Fibroblast of the conjunctiva (primary cell): ENCODE results near the gene ZDHHC14.

Experiments used
- DNase-seq: peaks from one replicate; pipeline ENCODE4 v3.0.0-alpha.2; 2010; ENCODE audit warnings: low read depth

ZDHHC14 gene

GRCh38 chr6:157668713-157669112, 287.7 kb downstream of the ZDHHC14 start:
- no peak for DNase-seq

GRCh38 chr6:157669323-157669722, 288.3 kb downstream of the ZDHHC14 start:
- DNase-seq: no peak

DNA sequence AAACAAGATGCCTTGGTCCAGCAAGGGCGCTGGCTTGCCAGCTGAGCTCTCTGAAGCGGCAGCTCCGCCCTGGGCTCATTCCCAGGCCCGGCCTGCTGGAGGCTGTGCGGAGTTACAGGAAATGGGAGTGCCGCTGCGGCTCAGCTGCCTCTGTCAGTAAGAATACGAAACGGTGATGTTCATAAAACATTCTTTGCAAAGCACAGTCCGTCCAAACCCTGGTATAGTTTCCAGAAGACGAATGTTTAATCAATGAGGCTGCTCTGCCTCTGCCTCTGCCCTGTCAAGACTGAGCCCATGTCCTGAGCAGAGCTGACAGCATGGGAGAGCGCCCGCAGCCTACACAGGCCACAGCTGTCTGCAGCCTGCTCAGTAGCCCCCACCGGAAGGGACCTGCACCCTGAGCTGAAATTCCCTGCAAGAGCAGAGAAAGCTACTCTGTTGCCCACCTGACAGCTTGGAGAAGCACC, 288.8 kb downstream of the ZDHHC14 start:
- peak; percentile 73 for DNase-seq

DNA sequence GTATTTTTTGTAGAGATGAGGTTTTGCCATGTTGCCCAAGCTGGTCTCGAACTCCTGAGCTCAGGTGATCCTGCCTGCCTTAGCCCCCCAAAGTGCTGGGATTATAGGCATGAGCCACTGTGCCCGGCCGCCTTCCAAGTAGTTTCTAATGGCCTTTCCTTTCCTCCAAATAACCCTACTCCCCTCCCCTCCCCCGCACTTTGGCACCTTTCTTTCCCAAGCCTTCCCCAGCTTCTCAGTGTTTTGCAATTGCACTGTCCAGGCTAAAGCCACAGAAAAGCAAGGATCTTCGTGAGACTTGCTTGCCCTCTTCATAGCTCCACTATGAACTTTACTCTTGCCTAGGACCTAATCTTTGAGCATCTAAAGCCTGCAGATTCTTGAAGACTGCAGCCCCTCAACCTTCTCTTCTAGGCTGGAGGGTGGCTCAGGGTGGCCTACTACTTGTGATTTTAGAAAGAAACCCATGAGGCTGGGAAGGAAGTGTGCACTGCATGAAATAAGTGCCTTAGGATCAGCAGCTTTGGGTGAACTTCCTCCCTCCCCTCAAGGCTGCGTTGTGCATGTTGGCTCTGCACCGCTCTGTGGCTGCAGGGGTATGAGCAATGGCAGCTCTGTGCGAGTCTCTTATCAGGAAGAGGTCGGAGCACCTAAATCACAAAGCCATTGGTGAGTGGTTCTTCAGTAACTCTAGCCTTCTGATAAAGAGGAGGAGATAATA, 289.6 kb downstream of the ZDHHC14 start:
- DNase-seq: no peak

- no peak for DNase-seq
Observed at GRCh38 chr6:157672726-157673412, 291.9 kb downstream of the ZDHHC14 start.

- DNase-seq: no peak
Observed at GRCh38 chr6:157673596-157673995, 292.6 kb downstream of the ZDHHC14 start.

GRCh38 chr6:157674061-157674460, 293.1 kb downstream of the ZDHHC14 start:
- DNase-seq: no peak

DNA sequence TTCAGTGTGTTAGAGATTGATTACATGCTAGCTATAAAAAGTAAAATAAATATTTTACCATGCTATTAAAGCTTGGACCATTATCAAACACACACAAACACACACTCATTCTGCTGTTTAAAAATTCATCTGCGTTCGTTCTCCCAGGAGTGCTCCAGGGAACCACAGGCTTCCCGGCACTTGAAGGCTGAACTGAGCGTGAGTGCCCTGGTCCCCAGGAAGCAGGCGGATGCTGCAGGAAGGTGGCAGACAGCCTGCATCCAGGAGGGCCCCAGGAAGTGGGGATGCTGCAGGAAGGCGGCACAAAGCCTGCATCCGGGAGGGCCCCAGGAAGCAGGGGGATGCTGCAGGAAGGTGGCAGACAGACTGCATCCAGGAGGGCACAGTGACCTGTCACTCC, 294.8 kb downstream of the ZDHHC14 start:
- DNase-seq: no peak

DNA sequence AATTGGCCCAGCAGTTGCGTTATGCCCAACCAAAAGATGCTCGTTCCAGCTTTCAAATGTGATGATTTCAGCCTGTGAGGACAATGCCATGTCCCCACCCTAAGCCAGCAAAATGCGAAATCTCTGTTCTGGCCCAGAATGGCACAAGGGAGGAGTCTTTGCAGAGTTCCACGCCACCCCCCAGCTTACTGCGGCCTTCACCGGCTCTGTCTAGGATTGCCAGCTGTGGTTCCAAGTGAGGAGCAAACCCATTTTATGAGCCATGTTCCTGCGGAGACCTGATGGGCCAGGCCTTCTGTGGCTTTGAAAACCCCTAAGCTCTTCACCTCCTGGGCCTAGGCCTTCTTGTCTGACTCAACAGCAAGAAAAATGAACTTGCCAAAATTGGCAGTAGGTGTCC, 295.3 kb downstream of the ZDHHC14 start:
- DNase-seq: no peak

DNA sequence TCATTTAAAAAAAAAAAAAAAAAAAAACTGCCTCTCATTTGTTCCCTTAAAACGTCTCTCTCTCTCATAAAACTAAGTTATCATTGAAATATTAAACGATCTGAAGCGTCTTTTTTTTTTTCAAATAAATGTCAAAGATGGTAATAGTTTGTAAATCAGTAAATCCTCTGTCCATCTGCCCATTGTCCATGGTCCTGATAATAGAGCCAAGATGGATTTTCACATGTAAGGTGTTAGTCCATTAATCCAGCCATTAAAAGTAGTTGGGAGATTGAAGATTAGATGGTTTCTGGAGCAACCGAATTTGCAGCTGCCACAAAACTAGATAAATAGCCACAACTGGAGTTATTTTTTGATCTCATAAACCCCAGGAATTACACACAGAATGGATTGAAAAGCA, 296.2 kb downstream of the ZDHHC14 start:
- no peak for DNase-seq

DNA sequence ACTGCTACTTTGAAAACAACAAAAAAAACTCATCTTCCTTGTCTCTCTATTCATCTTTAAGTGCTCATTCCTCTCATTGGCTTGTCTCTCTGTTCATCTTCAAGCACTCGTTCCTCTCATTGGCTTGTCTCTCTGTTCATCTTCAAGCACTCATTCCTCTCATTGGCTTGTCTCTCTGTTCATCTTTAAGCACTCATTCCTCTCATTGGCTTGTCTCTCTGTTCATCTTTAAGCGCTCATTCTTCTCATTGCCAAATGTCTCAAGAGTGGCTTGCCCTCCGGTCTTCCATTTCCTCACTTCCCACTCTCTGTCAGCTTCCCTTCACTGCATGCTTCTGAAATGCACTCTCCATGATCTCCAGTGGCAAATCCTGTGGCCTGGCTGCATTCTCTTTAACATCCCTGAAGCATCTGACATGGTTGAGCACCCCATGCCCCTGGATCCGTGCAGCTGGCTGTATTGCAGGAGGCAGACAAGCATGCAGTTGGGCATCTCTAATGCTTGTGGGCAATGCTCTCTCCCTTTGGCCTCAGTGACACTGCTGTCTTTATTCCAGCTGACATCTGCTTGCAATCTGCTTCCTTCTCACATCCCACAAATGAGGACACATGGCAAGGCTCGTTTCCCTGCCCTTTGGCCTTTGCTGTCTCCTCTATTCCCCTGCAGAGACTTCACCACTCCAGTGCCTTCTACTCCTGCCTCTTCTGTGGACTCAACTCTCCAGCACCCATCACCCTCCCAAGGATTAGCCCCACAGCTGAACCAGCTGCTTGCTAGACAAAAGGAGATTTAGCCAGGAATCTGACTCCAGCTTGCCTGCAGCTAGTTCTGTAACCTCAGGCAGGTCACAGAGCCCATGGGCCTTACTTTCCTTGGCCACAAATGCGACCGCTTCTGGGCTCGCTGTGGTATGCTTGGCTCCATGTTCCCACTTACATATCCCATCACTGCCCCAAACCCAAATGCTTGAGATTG, 298.9 kb downstream of the ZDHHC14 start:
- DNase-seq: no peak

DNA sequence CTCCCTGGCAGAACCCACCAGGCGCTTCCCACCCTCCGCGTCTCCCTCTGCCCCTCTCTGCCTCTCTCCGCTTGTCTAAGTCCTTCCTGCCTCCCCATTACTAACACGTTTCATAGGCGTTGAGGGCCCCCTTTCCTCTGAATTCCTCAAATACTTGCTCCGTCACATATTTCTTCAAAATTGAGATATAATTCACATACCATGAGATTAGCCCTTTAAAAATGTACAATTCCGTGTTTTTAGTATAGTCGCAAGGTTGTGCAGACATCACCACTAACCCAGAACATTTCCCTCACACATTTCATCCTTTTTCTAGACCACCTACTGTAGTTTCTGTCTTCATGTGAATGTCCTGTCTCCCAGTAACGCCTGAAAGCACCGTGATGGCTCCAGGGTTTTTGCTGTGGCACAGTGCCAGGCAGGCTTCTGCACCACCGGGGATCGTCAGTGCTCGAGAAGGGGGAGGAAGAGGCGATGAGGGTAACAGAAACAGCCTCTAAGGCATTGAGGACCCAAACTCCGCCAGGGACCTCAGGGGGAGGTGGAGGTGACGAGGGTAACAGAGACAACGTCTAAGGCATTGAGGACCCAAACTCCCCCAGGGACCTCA, 300.2 kb downstream of the ZDHHC14 start:
- no peak for DNase-seq

DNA sequence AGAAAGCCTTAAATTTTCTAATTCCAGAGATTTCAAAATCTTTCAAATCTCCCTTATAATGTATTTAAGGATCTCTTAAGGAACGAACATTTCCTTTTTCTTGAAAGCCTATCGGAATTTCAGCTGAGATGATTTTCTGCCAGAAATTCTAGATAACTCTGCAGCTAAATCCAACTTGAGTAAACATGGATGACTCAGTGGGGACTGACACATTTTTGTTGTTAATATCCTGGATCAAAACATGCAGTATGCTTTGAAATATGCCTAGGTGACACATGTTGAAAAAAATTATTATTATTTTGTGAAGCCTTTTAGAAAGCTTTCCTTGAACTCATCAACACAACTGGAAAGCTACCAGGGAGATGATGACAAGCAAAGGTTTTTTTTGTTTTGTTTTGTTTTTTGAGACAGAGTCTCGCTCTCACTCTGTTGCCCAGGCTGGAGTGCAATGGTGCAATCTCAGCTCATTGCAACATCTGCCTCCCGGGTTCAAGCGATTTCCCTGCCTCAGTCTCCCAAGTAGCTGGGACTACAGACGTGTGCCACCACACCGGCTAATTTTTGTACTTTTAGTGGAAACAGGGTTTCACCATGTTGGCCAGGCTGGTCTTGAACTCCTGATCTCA, 302.0 kb downstream of the ZDHHC14 start:
- DNase-seq: peak; percentile 31

- no peak for DNase-seq
Observed at GRCh38 chr6:157683707-157684106, 302.7 kb downstream of the ZDHHC14 start.

- no peak for DNase-seq
Observed at GRCh38 chr6:157684620-157685299, 303.8 kb downstream of the ZDHHC14 start.

DNA sequence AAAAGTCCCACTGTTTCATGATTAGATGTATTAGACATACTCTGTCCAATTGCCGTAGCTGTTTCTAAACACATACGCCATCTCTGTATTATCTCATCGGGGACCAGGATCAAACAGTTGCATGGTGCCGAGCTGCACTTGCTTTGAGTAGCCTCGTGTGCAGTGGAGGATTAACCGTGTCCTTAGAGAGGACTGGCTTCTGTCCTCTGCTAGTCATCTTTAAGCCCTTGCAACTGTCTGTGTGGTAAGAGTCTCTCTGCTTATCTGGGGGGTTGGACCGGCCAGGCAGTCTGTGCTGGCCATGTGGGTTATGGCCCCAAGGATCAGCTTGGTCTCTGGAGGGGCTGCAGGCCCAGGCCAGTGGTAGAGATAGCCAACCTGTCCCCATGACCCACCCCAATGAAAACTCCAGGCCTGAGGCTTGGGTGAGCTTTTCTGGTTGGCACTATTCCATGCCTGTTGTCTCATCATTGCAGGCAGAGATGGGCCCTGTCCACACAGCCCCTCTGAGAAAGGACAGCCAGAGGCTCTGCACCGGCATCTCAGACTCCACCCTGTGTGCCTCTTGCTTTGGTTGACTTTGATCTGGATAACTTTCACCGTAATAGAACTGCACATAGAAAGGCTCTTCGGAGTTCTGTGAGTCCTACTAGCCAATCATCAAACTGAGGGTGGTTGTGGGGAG, 304.7 kb downstream of the ZDHHC14 start:
- no peak for DNase-seq

- no peak for DNase-seq
Observed at GRCh38 chr6:157688275-157688959, 307.4 kb downstream of the ZDHHC14 start.

GRCh38 chr6:157688960-157689599, 308.1 kb downstream of the ZDHHC14 start:
- no peak for DNase-seq

GRCh38 chr6:157689875-157690274, 308.9 kb downstream of the ZDHHC14 start:
- DNase-seq: no peak
